ENCODE data around the gene CTRL.

The CTRL gene

GRCh38 chr16:67962135-67962534 lies 30.5 kb upstream of the CTRL start:
- DNase-seq, result no peak

GRCh38 chr16:67961551-67961957 lies 29.9 kb upstream of the CTRL start:
- no peak for DNase-seq

- DNase-seq, result no peak
These were observed 28.1 kb upstream of the CTRL start for GRCh38 chr16:67959536-67960329.

- no peak for DNase-seq
These were observed 26.0 kb upstream of the CTRL start for GRCh38 chr16:67957622-67958021.

GRCh38 chr16:67954421-67955196 lies 22.9 kb upstream of the CTRL start:
- DNase-seq, result no peak

GRCh38 chr16:67953641-67954375 lies 22.1 kb upstream of the CTRL start:
- no peak for DNase-seq

- no peak for DNase-seq
These were observed 19.8 kb upstream of the CTRL start for GRCh38 chr16:67951485-67951884.

- DNase-seq, result no peak
These were observed 18.7 kb upstream of the CTRL start for GRCh38 chr16:67950335-67950843.

GRCh38 chr16:67949645-67950044 lies 18.0 kb upstream of the CTRL start:
- DNase-seq, result no peak

GRCh38 chr16:67948015-67948414 lies 16.4 kb upstream of the CTRL start:
- no peak for DNase-seq

- no peak for DNase-seq
These were observed 15.4 kb upstream of the CTRL start for GRCh38 chr16:67946966-67947558.

GRCh38 chr16:67946128-67946569 lies 14.5 kb upstream of the CTRL start:
- no peak for DNase-seq

GRCh38 chr16:67945392-67945933 lies 13.8 kb upstream of the CTRL start:
- no peak for DNase-seq

GRCh38 chr16:67944690-67945391 lies 13.2 kb upstream of the CTRL start:
- no peak for DNase-seq

GRCh38 chr16:67943619-67944504 lies 12.2 kb upstream of the CTRL start, which contains the start of gene LCAT:
Gene LCAT, minus strand, starts transcription at chr16:67944120. Its CDS starts 19 bp downstream, at chr16:67944101.
- DNase-seq, result no peak

GRCh38 chr16:67943256-67943618 lies 11.6 kb upstream of the CTRL start:
- DNase-seq, result no peak

GRCh38 chr16:67942510-67943255 lies 11.0 kb upstream of the CTRL start:
- DNase-seq, result no peak

GRCh38 chr16:67942200-67942509 lies 10.5 kb upstream of the CTRL start:
- peak; percentile 25 for DNase-seq

GRCh38 chr16:67941469-67942199 lies 10.0 kb upstream of the CTRL start:
- DNase-seq, result no peak

Measured in effector CD4-positive, alpha-beta T cell (primary cell).